ENCODE data around the gene PLSCR5.

The PLSCR5 gene

DNA sequence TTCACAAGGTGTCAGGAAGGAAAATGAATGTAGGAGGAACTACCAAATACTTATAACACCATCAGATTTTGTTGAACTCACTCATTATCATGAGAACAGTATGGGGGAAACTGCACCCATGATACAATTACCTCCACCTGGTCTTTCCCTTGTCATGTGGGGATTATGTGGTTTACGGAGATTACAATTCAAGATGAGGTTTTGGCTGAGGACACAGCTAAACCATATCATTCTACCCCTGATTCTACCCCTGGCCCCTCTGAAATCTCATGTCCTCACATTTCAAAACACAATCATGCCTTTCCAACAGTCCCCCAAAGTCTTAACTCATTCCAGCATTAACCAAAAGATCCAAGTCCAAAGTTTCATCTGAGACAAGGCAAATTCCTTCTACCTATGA lies 43.7 kb downstream of the PLSCR5 start:
- Histone ChIP-seq H3K9me2 (ENCODE audit: low read depth, low read length) (no peaks in the 10 kb centered on the region), H4K20me1 (ENCODE audit: insufficient read depth, low read length) (no peaks in the 10 kb centered on the region), H3K9ac (ENCODE audit: low read length) (no peak overlapping the region), H3K27ac (ENCODE audit: low read depth, low read length, poor library complexity, severe bottlenecking) (no peak overlapping the region), H3K79me2 (ENCODE audit: insufficient read depth, low read length) (no peaks in the 10 kb centered on the region), H2AFZ (ENCODE audit: low read length) (no peak overlapping the region), H3K4me1 (ENCODE audit: insufficient read depth, low read length, severe bottlenecking) (no peaks in the 10 kb centered on the region), H3K9me3 (ENCODE audit: low read length) (no peaks in the 10 kb centered on the region), H3K4me2 (ENCODE audit: low read length) (no peak overlapping the region), H3K4me3 (ENCODE audit: low read depth, low read length, poor library complexity, severe bottlenecking) (no peak overlapping the region), H3K36me3 (ENCODE audit: insufficient read depth, low read length) (no peaks in the 10 kb centered on the region), H3F3A (ENCODE audit: insufficient read depth, low read length) (no peaks in the 10 kb centered on the region), H3K27me3 (ENCODE audit: insufficient read depth, low read length) (no peaks in the 10 kb centered on the region; the same call in 1 of the 2 replicates)
- TF ChIP-seq, protein P1, sequence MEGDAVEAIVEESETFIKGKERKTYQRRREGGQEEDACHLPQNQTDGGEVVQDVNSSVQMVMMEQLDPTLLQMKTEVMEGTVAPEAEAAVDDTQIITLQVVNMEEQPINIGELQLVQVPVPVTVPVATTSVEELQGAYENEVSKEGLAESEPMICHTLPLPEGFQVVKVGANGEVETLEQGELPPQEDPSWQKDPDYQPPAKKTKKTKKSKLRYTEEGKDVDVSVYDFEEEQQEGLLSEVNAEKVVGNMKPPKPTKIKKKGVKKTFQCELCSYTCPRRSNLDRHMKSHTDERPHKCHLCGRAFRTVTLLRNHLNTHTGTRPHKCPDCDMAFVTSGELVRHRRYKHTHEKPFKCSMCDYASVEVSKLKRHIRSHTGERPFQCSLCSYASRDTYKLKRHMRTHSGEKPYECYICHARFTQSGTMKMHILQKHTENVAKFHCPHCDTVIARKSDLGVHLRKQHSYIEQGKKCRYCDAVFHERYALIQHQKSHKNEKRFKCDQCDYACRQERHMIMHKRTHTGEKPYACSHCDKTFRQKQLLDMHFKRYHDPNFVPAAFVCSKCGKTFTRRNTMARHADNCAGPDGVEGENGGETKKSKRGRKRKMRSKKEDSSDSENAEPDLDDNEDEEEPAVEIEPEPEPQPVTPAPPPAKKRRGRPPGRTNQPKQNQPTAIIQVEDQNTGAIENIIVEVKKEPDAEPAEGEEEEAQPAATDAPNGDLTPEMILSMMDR (IDR thresholded peaks at IDR 0.05; ENCODE audit: low read length) = no peak
- no peak for TF ChIP-seq EZH2 (IDR thresholded peaks at IDR 0.05; ENCODE audit: borderline replicate concordance, low read length)

DNA sequence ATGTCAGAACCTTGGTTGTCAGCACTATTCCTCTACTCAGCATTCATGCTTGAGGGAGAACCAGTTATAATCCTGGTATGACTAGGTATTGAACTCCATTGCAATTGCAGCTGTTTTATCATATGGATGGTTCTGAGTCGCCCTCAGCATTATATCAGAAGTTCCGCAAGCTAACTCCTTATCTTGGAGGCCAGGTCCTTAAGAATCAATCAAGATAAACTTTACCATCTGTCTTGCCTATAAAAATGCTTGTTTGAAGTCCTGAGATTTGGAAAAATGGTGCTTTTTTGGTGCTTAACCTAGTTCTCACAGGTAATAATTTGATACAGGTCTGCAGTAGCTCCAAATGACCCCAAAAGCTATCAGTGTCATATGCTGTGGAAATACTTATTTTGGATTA lies 44.5 kb downstream of the PLSCR5 start:
- H3K36me3 ChIP-seq (ENCODE audit: insufficient read depth, low read length) = no peaks in the 10 kb centered on the region
- H3K4me2 ChIP-seq (ENCODE audit: low read length) = no peak overlapping the region
- no peaks in the 10 kb centered on the region; the same call in 1 of the 2 replicates for H3K27me3 ChIP-seq (ENCODE audit: insufficient read depth, low read length)
- no peaks in the 10 kb centered on the region for H3F3A ChIP-seq (ENCODE audit: insufficient read depth, low read length)
- H3K9me2 ChIP-seq (ENCODE audit: low read depth, low read length) = no peaks in the 10 kb centered on the region
- no peak overlapping the region for H2AFZ ChIP-seq (ENCODE audit: low read length)
- H3K4me1 ChIP-seq (ENCODE audit: insufficient read depth, low read length, severe bottlenecking) = no peaks in the 10 kb centered on the region
- H3K9me3 ChIP-seq (ENCODE audit: low read length) = no peaks in the 10 kb centered on the region
- H3K27ac ChIP-seq (ENCODE audit: low read depth, low read length, poor library complexity, severe bottlenecking) = no peak overlapping the region
- H4K20me1 ChIP-seq (ENCODE audit: insufficient read depth, low read length) = no peaks in the 10 kb centered on the region
- no peaks in the 10 kb centered on the region for H3K79me2 ChIP-seq (ENCODE audit: insufficient read depth, low read length)
- no peak overlapping the region for H3K9ac ChIP-seq (ENCODE audit: low read length)
- H3K4me3 ChIP-seq (ENCODE audit: low read depth, low read length, poor library complexity, severe bottlenecking) = no peak overlapping the region
- no peak for TF ChIP-seq EZH2 (IDR thresholded peaks at IDR 0.05; ENCODE audit: borderline replicate concordance, low read length)
- TF ChIP-seq, protein P1 (IDR thresholded peaks at IDR 0.05; ENCODE audit: low read length) = no peak

DNA sequence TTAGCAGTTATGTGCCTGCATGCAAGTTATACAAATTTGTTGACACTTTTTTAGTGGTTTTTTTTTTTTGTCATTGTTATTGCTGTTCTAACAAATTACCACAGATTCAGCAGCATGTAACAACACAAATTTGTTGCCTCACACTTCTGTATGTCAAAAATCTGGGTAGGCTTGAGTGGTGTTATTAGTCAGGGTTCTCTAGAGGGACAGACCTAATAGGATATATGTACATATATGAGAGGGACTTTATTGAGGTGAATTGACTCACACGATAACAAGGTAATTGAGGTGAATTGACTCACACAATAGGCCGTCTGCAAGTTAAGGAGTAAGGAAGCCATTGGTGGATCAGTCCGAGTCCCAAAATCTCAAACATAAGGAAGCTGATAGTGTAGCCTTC lies 45.8 kb downstream of the PLSCR5 start:
- Histone ChIP-seq H3K9me3 (ENCODE audit: low read length) (no peaks in the 10 kb centered on the region), H3K27me3 (ENCODE audit: insufficient read depth, low read length) (no peaks in the 10 kb centered on the region; the same call in 1 of the 2 replicates), H3K27ac (ENCODE audit: low read depth, low read length, poor library complexity, severe bottlenecking) (no peak overlapping the region), H3K9me2 (ENCODE audit: low read depth, low read length) (no peaks in the 10 kb centered on the region), H3K79me2 (ENCODE audit: insufficient read depth, low read length) (no peaks in the 10 kb centered on the region), H4K20me1 (ENCODE audit: insufficient read depth, low read length) (no peaks in the 10 kb centered on the region), H3K9ac (ENCODE audit: low read length) (no peak overlapping the region), H3K4me1 (ENCODE audit: insufficient read depth, low read length, severe bottlenecking) (no peaks in the 10 kb centered on the region), H3K36me3 (ENCODE audit: insufficient read depth, low read length) (no peaks in the 10 kb centered on the region), H2AFZ (ENCODE audit: low read length) (no peak overlapping the region), H3F3A (ENCODE audit: insufficient read depth, low read length) (no peaks in the 10 kb centered on the region), H3K4me3 (ENCODE audit: low read depth, low read length, poor library complexity, severe bottlenecking) (no peak overlapping the region), H3K4me2 (ENCODE audit: low read length) (no peak overlapping the region)
- TF ChIP-seq, protein P1 (IDR thresholded peaks at IDR 0.05; ENCODE audit: low read length) = no peak
- TF ChIP-seq EZH2 (IDR thresholded peaks at IDR 0.05; ENCODE audit: borderline replicate concordance, low read length) = no peak
